HUDEP-2 (cell line): ENCODE measurements around the gene STXBP3.

Experiments
- DNase-seq, 76 experiments: peaks; one replicate each; lab custom pipeline; 2025; ENCODE audit not compliant: unreplicated experiment in 76 of 76; lab: John Stamatoyannopoulos, UW

The STXBP3 gene

DNA sequence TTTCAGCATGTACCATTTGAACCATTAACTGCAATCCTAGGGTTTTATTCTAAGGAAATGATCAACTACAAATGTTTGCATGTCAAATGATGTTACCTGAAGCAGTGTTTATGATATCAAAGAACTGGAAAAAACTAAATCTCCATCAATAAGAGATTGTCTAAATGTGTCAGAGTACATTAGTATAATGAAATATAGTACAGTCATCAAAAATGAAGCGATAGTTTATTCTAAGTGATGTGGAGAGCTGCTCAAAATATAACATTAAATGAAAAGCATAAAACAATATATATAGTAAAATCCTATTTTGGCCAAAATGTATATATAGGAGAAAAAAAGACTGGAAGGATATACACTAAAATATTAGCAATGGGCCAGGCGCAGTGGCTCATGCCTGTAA, 86.5 kb downstream of the STXBP3 start:
- DNase-seq = no peak

DNA sequence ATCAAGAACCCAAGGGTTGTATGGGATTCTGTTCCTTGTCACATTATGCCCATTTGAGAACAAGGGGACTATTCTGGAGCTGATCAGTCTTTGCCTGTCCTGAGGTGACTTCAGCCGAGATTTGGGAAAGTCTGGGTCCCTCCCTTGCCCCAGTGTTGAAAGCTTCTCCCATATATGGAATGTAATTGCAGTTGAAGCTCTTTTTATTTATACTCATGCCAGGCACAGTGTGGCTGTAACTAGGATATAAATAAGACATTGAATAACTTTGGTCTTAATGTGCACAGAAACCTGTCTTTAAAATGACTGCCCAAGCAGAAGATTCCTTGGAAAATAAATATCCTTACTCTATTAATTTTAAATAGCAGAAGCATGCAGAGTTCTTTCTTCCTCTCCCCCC, 95.2 kb downstream of the STXBP3 start:
- no peak for DNase-seq

DNA sequence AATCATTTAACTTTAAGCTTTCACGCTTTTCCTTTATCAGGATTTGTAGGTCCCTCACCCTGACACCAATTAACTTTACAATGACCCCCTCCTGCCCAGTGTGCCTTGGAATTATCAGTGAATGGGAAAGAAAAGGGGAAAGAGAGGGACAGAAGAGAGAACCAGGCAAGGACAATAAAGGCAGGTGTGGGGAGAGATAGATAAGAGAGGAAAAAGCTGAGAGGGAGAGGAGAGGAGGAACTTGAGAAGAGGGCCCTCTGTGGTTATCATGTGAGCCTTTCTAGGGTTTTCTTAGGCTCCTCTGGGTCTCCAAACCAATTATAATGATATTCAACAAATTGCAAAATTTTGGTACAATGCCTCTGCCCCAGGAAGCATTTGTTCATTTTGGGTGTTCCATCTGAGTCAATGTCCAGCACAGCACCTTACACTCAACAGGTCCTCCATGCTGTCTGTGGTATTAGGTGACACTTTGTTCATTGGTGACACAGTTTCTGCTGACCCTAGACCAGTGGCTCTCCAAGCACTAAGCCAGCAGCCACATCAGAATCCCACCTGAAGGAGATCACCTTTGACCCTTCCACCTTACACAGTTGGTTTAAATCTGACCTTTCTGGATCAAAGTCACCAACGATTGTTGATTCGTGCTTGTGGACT, 96.2 kb downstream of the STXBP3 start:
- DNase-seq = no peak

DNA sequence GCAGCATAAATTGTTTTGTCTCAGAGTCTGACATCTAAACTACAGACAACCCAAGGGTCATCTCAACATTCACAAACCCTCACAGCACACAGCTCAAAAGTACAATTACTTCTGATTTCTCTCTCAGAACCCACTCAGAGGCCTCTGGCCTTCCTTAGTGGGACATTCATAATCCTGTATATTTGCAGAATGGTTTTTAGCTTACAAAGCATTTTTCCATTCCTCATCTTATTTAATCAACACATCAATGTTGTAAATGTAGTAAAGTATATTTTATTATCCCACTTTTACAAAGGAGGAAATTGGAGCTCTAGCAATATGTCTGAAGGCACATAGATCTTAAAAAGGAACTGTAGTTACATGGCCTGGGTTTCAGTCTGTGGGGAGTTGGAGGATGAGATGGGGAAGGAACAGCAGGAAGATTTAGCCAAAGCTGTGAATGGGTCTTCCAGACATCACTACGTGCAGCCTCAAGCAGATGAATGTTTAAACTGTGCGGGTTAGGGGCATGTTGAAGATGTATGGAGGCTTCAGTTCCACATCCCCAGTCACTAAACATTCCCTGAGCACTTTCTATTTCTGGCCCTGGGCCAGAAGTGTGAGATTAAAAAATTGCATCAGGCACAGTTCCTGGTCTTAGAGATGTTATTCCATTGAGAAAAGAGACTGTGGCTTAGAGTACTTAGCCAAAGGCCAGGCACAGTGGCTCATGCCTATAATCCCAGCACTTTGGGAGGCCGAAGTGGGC, 97.1 kb downstream of the STXBP3 start:
- no peak for DNase-seq

DNA sequence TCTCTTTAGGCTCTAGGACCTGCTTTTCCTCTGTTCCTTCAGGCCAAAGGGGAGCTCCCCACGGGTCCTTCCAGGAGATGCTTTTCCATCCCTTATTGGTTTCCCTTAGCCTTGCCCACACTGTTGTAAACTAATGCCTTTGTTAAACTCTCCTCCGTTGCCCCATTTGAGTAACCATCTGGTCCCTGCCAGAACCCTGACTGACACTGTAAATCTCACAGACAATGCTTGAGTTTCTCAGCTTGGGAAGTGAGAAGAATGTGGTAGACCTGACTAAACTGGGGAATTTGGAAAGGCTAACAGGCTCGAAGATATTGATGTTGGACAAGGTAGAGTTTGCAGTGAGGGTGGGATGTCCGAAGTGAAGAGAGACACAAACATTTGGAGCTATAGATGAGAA, 99.0 kb downstream of the STXBP3 start:
- no peak for DNase-seq

DNA sequence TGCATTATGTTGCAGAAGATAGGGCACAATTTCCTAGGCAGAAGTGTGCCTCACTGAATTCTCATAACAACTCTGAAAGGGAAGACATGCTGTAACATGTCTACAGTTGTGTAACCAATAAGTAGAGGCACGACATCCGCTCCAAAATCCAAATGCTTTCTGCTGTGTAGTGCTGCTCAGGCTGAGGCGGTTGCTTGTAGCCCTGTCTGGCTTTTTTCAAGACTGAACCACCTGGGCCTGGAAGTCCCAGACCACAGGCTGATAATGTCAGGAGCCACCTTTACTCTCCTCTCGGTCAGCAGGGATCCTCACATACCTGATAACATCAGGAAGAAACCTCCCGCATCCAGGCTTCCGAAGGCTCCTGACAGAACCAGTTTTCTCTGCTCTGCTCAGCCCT, 99.5 kb downstream of the STXBP3 start:
- no peak for DNase-seq

DNA sequence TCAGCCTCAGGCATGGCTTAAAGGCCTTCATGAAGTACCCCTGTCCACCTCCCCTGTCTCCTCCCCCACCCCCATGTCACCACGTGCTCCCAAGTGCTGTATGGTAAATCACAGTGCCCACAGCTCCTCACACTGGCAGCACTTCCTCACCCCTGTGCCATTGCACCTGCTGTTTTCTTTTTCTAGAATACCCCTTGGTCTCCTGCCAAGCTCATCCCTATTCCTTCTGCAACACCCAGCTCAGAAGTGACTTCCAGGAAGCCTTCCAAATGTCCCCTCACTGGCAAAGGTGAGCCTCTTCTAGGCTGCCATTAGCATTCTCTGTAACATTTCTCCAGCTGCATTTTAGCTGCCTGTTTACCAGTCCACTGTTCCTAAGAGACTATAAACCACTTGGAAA, 101.0 kb downstream of the STXBP3 start:
- DNase-seq = no peak

DNA sequence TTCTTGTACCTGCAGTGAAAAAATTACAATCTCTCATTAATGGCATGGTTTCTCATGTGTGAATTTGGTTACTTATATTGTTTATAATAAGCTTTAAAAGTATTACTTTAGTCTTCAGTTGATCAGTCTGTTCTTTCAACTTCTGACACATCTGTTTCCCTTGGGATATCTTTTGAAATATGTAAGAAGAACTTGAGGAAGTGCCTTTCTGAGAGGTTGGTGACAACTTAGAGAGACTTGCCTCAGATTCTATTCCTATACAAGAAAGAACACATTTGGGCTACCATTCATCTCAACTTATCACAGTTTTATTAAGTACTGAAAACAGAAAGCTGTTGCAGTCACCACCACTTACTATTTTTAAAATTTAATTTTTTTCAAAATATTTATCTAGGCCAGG, 102.3 kb downstream of the STXBP3 start:
- no peak for DNase-seq

DNA sequence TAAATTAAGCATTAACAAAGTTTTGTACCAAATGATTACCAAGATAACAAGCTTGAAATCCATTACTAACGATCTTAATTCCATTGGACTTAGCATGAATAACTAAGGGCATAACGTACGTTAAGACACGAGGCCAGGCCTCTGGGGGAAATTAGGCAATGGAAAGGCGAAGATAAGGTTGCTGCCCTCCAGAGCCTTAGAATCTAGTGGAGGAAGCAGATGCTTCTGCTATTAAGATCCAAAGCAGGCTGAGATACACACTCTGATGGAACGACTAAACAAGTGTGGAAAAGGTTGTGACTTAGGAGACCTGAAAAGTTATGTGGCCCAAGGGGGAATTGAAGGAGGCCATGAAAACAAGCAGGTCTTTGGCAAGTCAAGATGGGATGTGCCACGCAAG, 104.5 kb downstream of the STXBP3 start:
- no peak for DNase-seq

DNA sequence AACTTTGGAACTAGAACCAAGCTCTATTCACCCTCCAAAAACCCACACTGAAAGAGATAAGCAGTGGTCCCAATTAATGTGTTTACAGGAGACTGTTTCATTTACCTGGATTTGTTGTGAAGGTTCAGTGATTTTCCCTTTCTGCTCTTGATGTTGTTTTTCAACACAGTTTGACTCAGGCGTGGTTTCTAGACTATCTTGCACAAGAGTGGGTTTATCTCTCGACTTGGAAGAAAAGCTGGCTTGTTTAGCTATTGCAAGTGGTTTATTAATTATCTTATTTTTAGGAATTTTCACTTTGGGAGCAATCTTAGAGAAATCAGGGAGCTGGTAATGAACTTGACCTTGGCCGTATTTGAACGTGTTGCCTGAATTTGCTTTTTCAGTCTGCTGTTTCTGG, 105.1 kb downstream of the STXBP3 start:
- DNase-seq = no peak

DNA sequence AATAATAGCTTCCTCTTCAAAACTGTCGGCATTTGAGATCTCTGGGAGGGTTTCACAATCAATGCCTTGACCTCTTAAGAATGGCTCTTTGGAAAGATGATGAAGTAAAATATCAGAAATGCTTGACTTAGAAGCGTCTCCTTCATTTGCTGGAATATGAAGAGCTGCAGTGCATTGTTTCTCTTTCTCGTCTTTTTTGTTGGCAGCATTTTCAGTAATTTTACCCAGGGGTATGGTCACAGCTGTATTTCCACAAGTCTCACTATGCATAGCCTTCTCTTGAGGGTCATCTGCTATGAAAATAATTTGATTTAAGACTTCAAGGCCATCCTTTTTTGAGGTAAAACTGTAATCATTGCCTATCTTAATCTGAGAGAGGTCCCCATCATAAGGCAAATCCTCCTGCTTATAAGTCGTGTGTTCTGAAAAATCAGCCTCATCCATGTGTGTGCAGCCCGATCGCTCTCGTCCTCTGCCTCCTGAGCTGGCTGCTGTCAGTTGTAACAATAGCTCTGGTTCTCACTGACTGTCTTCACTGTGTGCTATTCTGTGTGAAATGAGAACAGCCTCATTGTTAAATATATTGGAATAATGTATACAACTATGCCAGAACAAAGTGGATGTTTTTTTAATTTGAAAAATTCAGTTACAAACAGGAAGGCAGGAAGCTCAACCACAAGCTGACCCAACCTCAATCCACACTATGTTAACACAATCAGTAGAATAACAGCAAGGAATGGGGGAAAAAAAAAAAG, 105.9 kb downstream of the STXBP3 start:
- no peak for DNase-seq

DNA sequence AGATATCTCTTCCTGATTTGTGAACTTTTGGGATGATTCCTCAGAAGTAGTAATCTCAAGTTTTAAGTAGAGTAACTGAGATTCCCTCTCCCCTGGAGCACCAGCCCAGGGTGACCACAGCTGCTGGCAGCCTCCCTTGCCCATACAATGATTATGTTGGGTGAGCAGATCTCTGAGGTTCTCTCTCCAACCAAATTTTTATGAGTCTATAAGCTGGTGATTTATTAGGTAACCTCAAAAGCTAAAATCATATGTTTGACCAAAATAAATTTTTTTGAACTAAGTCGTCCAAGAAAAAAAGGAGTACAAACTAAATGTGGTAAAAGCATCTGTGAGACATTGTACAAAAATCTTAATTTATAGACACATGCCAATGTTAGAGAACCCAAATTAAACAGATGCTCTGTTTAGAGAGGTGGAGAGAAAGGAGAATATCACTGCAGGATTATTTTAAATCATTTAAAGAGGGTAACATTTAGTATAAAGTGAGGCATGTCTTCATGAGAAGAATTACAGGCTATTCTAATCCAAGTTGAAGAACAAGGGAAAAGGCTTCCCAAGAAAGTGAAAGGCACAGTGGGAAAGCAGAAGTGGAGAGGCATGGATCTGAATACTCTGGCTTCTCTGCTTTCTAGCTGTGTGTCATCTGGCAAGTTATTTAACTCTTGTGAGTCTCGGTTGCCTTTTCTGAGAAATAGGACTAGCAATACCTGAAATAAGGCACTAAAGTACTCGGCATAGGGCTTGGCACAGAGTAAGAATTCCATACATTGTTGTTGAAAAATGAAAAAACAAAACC, 107.9 kb downstream of the STXBP3 start:
- no peak for DNase-seq

DNA sequence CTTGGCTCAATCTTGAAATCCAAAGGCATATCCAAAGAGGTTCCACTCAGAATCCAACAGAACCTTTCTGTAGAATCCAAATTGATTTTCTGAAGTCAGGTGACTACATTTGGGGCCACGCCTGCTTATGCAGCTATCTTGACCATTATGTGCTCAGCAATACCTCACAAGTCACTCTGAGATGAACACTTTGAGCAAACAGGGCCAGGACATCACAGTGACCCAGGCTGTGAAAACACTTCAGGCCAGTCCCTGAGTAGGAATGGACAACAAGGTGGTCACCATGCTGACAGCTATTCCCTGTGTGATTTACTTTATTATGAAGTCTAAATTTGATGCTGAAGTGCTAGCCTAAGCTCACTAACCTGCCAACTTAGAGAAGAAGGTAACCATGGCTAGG, 110.5 kb downstream of the STXBP3 start, which contains the start of gene AKNAD1:
AKNAD1 (minus strand) TSS at position 101 of the 400 bp plus-strand sequence. CDS start 4,430 bp downstream, outside the sequence.
- no peak for DNase-seq

DNA sequence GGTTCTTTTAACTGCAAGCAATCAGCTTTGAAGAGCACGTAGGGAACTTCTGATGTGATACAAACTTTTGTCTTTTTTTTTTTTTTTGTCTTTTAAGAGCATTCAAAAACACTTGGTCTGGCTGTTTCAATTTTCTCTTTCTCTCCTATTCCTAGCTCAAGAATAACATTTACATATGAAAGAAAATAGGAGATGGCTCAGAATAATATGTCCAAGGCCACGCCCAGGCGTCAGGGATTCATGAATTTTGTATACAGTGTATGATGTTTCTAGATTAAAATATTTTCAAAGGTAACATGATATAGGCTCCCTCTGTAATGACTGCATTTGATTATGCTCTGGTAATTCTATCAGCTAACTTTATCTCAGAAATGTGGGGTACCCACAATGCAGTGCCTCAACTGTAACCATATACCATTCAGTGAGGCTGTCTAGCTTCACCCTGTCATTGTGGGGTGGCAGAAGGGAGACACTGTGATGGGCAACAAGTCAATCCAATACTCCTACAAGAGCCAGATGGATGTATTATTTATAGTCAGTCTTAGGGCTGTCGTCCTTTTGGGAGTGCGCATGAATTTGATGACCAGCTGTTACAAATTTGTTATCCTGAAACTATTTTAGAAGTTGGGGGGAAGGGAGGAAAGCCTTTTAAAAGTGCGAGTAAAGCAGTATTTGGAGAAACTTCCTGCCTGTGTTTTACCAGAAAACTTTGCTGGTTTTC, 111.9 kb downstream of the STXBP3 start:
- no peak for DNase-seq
